ENCODE measurements around the gene PCNT.

PCNT gene

DNA sequence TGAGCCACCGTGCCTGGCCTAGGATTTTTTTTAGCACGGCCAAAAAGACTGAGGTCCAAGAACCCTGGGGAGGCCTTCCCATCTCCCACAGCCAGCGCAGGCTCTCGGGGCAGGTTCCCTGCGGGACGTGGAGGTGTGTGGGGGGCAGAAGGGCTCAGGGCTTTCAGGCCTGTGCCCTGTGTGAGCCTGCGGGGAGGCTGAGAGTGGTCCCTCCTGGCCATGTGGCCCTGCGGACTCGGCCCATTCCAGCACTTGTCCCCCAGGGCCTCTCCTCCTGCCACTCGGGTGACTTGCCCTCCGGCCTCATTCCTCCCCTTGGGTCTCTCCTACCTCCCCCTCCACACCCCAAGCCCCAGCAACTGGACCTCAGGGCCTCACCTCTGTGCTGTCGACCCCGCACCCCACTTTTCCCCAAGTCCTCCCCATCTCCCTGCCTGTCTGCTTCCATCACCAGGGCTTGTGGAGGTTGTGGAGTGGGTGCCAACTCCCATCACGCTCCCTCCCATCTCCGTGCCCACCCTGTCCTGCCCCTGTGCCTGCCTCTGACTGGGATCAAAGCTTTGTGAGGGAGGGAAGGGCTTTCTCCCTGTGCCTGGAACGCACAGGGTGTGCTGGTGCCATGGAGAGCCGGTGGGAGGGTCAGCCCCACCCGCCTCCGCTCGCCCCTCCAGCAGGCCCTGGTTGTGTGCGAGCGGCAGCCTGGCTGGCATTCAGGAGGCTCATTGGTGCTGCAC is 102.5 kb downstream of the PCNT start:
- no peak for DNase-seq (ENCODE audit: low read depth)
- H3K4me3 ChIP-seq (ENCODE audit: control insufficient read depth, low read depth, low read length) = no peak overlapping the region
- TF ChIP-seq CTCF (IDR thresholded peaks at IDR 0.05; ENCODE audit: control insufficient read depth, insufficient read depth, low read depth, low read length, missing control alignments) = no peak

GRCh38 chr21:46427516-46427915 is 103.6 kb downstream of the PCNT start:
- no peak for TF ChIP-seq CTCF (IDR thresholded peaks at IDR 0.05; ENCODE audit: control insufficient read depth, insufficient read depth, low read depth, low read length, missing control alignments)
- DNase-seq (ENCODE audit: low read depth) = no peak
- no peak overlapping the region for H3K4me3 ChIP-seq (ENCODE audit: control insufficient read depth, low read depth, low read length)

GRCh38 chr21:46428286-46428685 is 104.3 kb downstream of the PCNT start:
- no peak for DNase-seq (ENCODE audit: low read depth)
- no peak for TF ChIP-seq CTCF (IDR thresholded peaks at IDR 0.05; ENCODE audit: control insufficient read depth, insufficient read depth, low read depth, low read length, missing control alignments)
- no peak overlapping the region for H3K4me3 ChIP-seq (ENCODE audit: control insufficient read depth, low read depth, low read length)

DNA sequence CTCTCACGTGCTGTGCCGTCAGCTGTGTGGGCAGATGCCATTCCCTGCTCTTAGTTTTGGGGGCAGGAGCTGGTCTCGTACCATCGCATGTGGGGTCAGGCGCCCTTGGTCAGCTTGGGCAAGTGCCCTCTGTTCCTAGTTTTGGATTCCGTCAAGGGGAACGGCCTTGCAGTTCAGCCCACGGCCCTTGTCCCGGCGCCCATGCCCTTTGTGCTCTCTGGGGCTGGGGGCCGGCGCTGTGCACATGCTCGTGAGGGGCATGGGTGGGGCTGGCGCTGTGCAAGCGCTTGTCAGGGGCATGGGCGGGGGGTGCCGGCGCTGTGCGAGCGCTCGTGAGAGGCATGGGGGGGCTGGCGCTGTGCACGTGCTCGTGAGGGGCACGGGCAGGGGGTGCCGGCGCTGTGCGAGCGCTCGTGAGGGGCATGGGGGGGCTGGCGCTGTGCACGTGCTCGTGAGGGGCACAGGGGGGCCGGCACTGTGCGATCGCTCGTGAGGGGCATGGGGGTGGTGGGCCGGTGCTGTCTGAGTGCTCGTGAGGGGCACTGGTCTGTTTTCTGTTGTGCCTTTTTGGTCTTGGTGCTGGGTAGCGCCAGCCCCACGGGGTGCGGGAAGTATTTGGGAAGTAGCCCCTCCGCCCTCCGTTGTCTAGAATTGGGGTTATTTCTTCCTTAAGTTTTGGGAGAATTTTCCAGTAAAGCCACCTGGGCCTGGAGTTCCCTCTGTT is 105.2 kb downstream of the PCNT start:
- TF ChIP-seq CTCF (IDR thresholded peaks at IDR 0.05; ENCODE audit: control insufficient read depth, insufficient read depth, low read depth, low read length, missing control alignments) = no peak
- no peak for DNase-seq (ENCODE audit: low read depth)
- no peak overlapping the region for H3K4me3 ChIP-seq (ENCODE audit: control insufficient read depth, low read depth, low read length)

GRCh38 chr21:46429754-46430681 is 106.1 kb downstream of the PCNT start:
- no peak for DNase-seq (ENCODE audit: low read depth)
- H3K4me3 ChIP-seq (ENCODE audit: control insufficient read depth, low read depth, low read length) = no peak overlapping the region
- no peak for TF ChIP-seq CTCF (IDR thresholded peaks at IDR 0.05; ENCODE audit: control insufficient read depth, insufficient read depth, low read depth, low read length, missing control alignments)

DNA sequence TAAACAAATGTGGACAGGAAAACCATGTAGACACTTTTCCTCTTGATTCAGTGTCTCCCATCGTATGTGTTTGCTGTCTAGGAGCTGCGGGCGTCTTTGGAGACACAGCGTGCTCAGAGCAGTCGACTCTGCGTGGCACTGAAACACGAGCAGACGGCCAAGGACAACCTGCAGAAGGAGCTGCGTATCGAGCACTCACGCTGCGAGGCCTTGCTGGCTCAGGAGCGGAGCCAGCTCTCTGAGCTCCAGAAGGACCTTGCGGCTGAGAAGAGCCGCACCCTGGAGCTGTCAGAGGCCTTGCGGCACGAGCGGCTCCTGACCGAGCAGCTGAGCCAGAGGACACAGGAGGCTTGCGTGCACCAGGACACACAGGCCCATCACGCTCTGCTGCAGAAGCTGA is 107.5 kb downstream of the PCNT start:
- H3K4me3 ChIP-seq (ENCODE audit: control insufficient read depth, low read depth, low read length) = no peak overlapping the region
- TF ChIP-seq CTCF (IDR thresholded peaks at IDR 0.05; ENCODE audit: control insufficient read depth, insufficient read depth, low read depth, low read length, missing control alignments) = no peak
- no peak for DNase-seq (ENCODE audit: low read depth)

Measured in AG09309 (cell line).